H1 (cell line): ENCODE measurements around the gene AADACL2. TPM values are rescaled to one million over a fixed set of nuclear protein-coding genes. Genes with fewer than 3 reads are reported as not detected.

ENCODE experiments used
- CTCF ChIA-PET: fragments of 300-600 bp; sonication (Branson Sonifier 250); formaldehyde crosslinking; loops from one replicate; lab custom pipeline; 2021; ENCODE audit not compliant: partially characterized antibody; lab: Charles Lee
- POLR2A ChIA-PET: fragments of 300-600 bp; sonication (Branson Sonifier 250); formaldehyde crosslinking; loops from one replicate; lab custom pipeline; 2021; ENCODE audit warnings: inconsistent platforms; ENCODE audit not compliant: partially characterized antibody; lab: Charles Lee
- DNase-seq, 2 experiments: peaks; one replicate each; pipeline versions ENCODE4 v3.0.0 to v3.0.0-alpha.2; 2010 to 2022; ENCODE audit warnings: low spot score in 2 of 2, low read depth in 1 of 2, mixed read lengths in 1 of 2
- FAIRE-seq: peaks from 2 replicates; lab custom pipeline; 2011; peaks lifted over from hg19 to GRCh38; lab: Jason Lieb, UNC
- H2AFZ ChIP-seq: 2 replicates; pipeline ENCODE4 v1.8.1; 2012; ENCODE audit warnings: low read length, inconsistent platforms
- H2AK5ac ChIP-seq: 2 replicates; pipeline ENCODE4 v1.6.1; 2013; ENCODE audit warnings: low read depth, low read length
- H2BK120ac ChIP-seq: replicated peaks from 2 replicates; pipeline ENCODE3; 2013; ENCODE audit warnings: low read depth, low read length, inconsistent platforms
- H2BK12ac ChIP-seq: 2 replicates; pipeline ENCODE4 v1.6.1; 2013; ENCODE audit warnings: low read depth, low read length
- H2BK15ac ChIP-seq: 2 replicates; pipeline ENCODE4 v1.6.1; 2013; ENCODE audit warnings: low read length
- H2BK20ac ChIP-seq: 2 replicates; pipeline ENCODE4 v1.6.1; 2013; ENCODE audit warnings: low read length
- H2BK5ac ChIP-seq: 2 replicates; pipeline ENCODE4 v1.6.1; 2013; ENCODE audit warnings: low read depth, low read length
- H3K14ac ChIP-seq: 2 replicates; pipeline ENCODE4 v1.6.1; 2013; ENCODE audit warnings: inconsistent platforms; ENCODE audit not compliant: insufficient read length
- H3K18ac ChIP-seq: 2 replicates; pipeline ENCODE4 v1.6.1; 2013; ENCODE audit warnings: low read length; ENCODE audit errors: extremely low read depth
- H3K23ac ChIP-seq: 2 replicates; pipeline ENCODE4 v1.6.1; 2013; ENCODE audit warnings: inconsistent platforms; ENCODE audit not compliant: insufficient read length
- H3K23me2 ChIP-seq: 2 replicates; pipeline ENCODE4 v1.6.1; 2013; ENCODE audit warnings: low read depth, low read length
- H3K27ac ChIP-seq: 2 replicates; pipeline ENCODE4 v1.6.1; 2011; ENCODE audit warnings: low read depth, low read length, inconsistent platforms
- H3K27me3 ChIP-seq, 4 experiments: replicated peaks in 1 of 4; 1 replicate in 1 of 4; 2 replicates in 3 of 4; pipeline versions ENCODE4 v1.6.1 to v1.8.1; 2011 to 2013; ENCODE audit warnings: low read length in 3 of 4, mild to moderate bottlenecking in 3 of 4, inconsistent platforms in 2 of 4, mixed read lengths in 2 of 4, moderate library complexity in 1 of 4; ENCODE audit not compliant: control insufficient read depth in 3 of 4, insufficient read depth in 3 of 4; ENCODE audit errors: extremely low read depth in 1 of 4
- H3K36me3 ChIP-seq, 4 experiments: 2 replicates each; pipeline versions ENCODE4 v1.6.1 to v1.8.1; 2011 to 2013; ENCODE audit warnings: mild to moderate bottlenecking in 4 of 4, low read length in 3 of 4, moderate library complexity in 2 of 4, control low read depth in 1 of 4, inconsistent platforms in 1 of 4; ENCODE audit not compliant: insufficient read depth in 4 of 4, control insufficient read depth in 2 of 4
- H3K4ac ChIP-seq: replicated peaks from 2 replicates; pipeline ENCODE3; 2013; ENCODE audit warnings: low read length, low read depth, mixed read lengths, inconsistent platforms; ENCODE audit not compliant: insufficient read length
- H3K4me1 ChIP-seq, 4 experiments: replicated peaks in 1 of 4; 1 replicate in 1 of 4; 2 replicates in 3 of 4; pipeline versions ENCODE4 v1.6.1 to v1.8.1; 2011 to 2013; ENCODE audit warnings: low read length in 3 of 4, inconsistent platforms in 2 of 4, mixed read lengths in 1 of 4; ENCODE audit not compliant: insufficient read depth in 4 of 4, control insufficient read depth in 3 of 4
- H3K4me2 ChIP-seq, 2 experiments: 2 replicates each; pipeline versions ENCODE4 v1.6.1 to v1.8.1; 2011 to 2013; ENCODE audit warnings: low read depth in 2 of 2, low read length in 2 of 2, control low read depth in 1 of 2, inconsistent platforms in 1 of 2, mild to moderate bottlenecking in 1 of 2; ENCODE audit not compliant: insufficient read depth in 1 of 2
- H3K4me3 ChIP-seq, 4 experiments: fragments of 200-600, 300-600 bp in 1 of 4; sonication (generic), shearing (Covaris generic), sonication (Bioruptor Twin) in 1 of 4; 2 replicates each; pipeline versions ENCODE4 v1.5.1 to v1.8.1; 2011 to 2016; ENCODE audit warnings: low read length in 4 of 4, low read depth in 3 of 4, control low read depth in 2 of 4, inconsistent platforms in 2 of 4, mild to moderate bottlenecking in 2 of 4, mixed read lengths in 1 of 4, moderate library complexity in 1 of 4; ENCODE audit not compliant: insufficient read depth in 2 of 4; ENCODE audit errors: extremely low read depth in 1 of 4
- H3K56ac ChIP-seq: replicated peaks from 2 replicates; pipeline ENCODE3; 2013; ENCODE audit warnings: low read depth, mild to moderate bottlenecking, mixed read lengths, low read length, inconsistent platforms; ENCODE audit not compliant: insufficient read length
- H3K79me1 ChIP-seq: 2 replicates; pipeline ENCODE4 v1.6.1; 2013; ENCODE audit warnings: low read depth, low read length, control low read depth
- H3K79me2 ChIP-seq, 2 experiments: 2 replicates each; pipeline versions ENCODE4 v1.6.1 to v1.8.1; 2012 to 2013; ENCODE audit warnings: low read length in 2 of 2, mild to moderate bottlenecking in 2 of 2, inconsistent platforms in 1 of 2; ENCODE audit not compliant: insufficient read depth in 2 of 2, control insufficient read depth in 1 of 2
- H3K9ac ChIP-seq, 4 experiments: replicated peaks in 1 of 4; 1 replicate in 1 of 4; 2 replicates in 3 of 4; pipeline versions ENCODE4 v1.6.1 to v1.8.1; 2011 to 2013; ENCODE audit warnings: low read depth in 3 of 4, low read length in 3 of 4, control low read depth in 2 of 4, mild to moderate bottlenecking in 2 of 4, moderate library complexity in 2 of 4, inconsistent platforms in 1 of 4; ENCODE audit errors: extremely low read depth in 1 of 4
- H3K9me3 ChIP-seq, 2 experiments: 2 replicates each; pipeline versions ENCODE4 v1.6.1 to v1.8.1; 2012 to 2013; ENCODE audit warnings: mild to moderate bottlenecking in 2 of 2, moderate library complexity in 2 of 2, control low read depth in 1 of 2, inconsistent platforms in 1 of 2, low read depth in 1 of 2, low read length in 1 of 2, mixed read lengths in 1 of 2; ENCODE audit not compliant: insufficient read depth in 2 of 2
- H4K20me1 ChIP-seq, 2 experiments: replicated peaks in 1 of 2; 2 replicates each; pipeline versions ENCODE3 to v1.8.1; 2011 to 2013; ENCODE audit warnings: inconsistent platforms in 2 of 2, low read length in 2 of 2, mild to moderate bottlenecking in 1 of 2; ENCODE audit not compliant: insufficient read depth in 2 of 2, control insufficient read depth in 1 of 2
- H4K5ac ChIP-seq: 2 replicates; pipeline ENCODE4 v1.6.1; 2013; ENCODE audit warnings: low read length, low read depth, mixed read lengths, inconsistent platforms; ENCODE audit not compliant: insufficient read length
- H4K8ac ChIP-seq: 2 replicates; pipeline ENCODE4 v1.8.0; 2013; ENCODE audit warnings: mild to moderate bottlenecking, moderate library complexity, low read length, inconsistent platforms; ENCODE audit not compliant: insufficient read depth; ENCODE audit errors: extremely low read depth
- H4K91ac ChIP-seq: replicated peaks from 2 replicates; pipeline ENCODE3; 2013; ENCODE audit warnings: low read length, mixed read lengths, inconsistent platforms; ENCODE audit not compliant: insufficient read length
- BACH1 ChIP-seq: IDR thresholded peaks from 2 replicates; pipeline ENCODE4 v1.6.1; 2012; ENCODE audit warnings: low read length, improper control_type of control experiment
- CHD1 ChIP-seq: IDR thresholded peaks from 2 replicates; pipeline ENCODE4 v1.6.1; 2012; ENCODE audit warnings: low read depth, low read length, improper control_type of control experiment
- E2F6 ChIP-seq: IDR thresholded peaks from 2 replicates; pipeline ENCODE4 v1.6.1; 2012; ENCODE audit warnings: inconsistent platforms
- EZH2 ChIP-seq: fragments of 200-600 bp; sonication (generic); IDR thresholded peaks from 2 replicates; pipeline ENCODE4 v1.7.1; 2012; ENCODE audit warnings: low read depth, mild to moderate bottlenecking, moderate library complexity, low read length, inconsistent platforms; ENCODE audit not compliant: severe bottlenecking
- KDM1A ChIP-seq: fragments of 200-600, 300-600 bp; sonication (generic); IDR thresholded peaks from 2 replicates; pipeline ENCODE4 v1.7.1; 2016; ENCODE audit warnings: mild to moderate bottlenecking, low read length, borderline replicate concordance
- POLR2AphosphoS5 ChIP-seq: IDR thresholded peaks from 2 replicates; pipeline ENCODE4 v1.6.1; 2011; ENCODE audit warnings: low read depth, low read length
- POU5F1 ChIP-seq: IDR thresholded peaks from 2 replicates; pipeline ENCODE4 v1.6.1; 2011; ENCODE audit warnings: low read depth, mild to moderate bottlenecking, low read length, moderate library complexity
- RBBP5 ChIP-seq: IDR thresholded peaks from 2 replicates; pipeline ENCODE4 v1.7.1; 2012; ENCODE audit warnings: low read depth, mild to moderate bottlenecking, inconsistent platforms, low read length, moderate library complexity, borderline replicate concordance
- RXRA ChIP-seq: IDR thresholded peaks from 2 replicates; pipeline ENCODE4 v1.6.1; 2011; ENCODE audit warnings: low read depth, mild to moderate bottlenecking, low read length, moderate library complexity; ENCODE audit not compliant: insufficient read depth
- SIX5 ChIP-seq: IDR thresholded peaks from 2 replicates; pipeline ENCODE4 v1.6.1; 2011; ENCODE audit warnings: mild to moderate bottlenecking, low read depth, low read length
- SRF ChIP-seq: IDR thresholded peaks from 2 replicates; pipeline ENCODE4 v1.6.1; 2011; ENCODE audit warnings: mild to moderate bottlenecking, low read depth, low read length, moderate library complexity
- TAF1 ChIP-seq: IDR thresholded peaks from 2 replicates; pipeline ENCODE4 v1.6.1; 2011; ENCODE audit warnings: mild to moderate bottlenecking, low read depth, low read length
- TAF7 ChIP-seq: optimal IDR thresholded peaks from 2 replicates; pipeline ENCODE3; 2011; ENCODE audit warnings: low read depth, mild to moderate bottlenecking, inconsistent platforms, low read length, moderate library complexity, borderline replicate concordance
- TBP ChIP-seq: IDR thresholded peaks from 2 replicates; pipeline ENCODE4 v1.6.1; 2011; ENCODE audit warnings: low read depth, low read length, improper control_type of control experiment
- WGBS, 2 experiments: shearing (Covaris generic) in 1 of 2; methylation state at CpG; one replicate each; pipeline versions ENCODE4 v1.1.6 to v1.1.7; 2013 to 2015; ENCODE audit warnings: low lambda C conversion rate in 2 of 2, mixed read lengths in 2 of 2, inconsistent platforms in 1 of 2, low coverage in 1 of 2, missing lambda C conversion rate in 1 of 2; ENCODE audit not compliant: insufficient replicate concordance in 2 of 2, insufficient coverage in 1 of 2, insufficient read length in 1 of 2; ENCODE audit errors: extremely low coverage in 1 of 2, missing lambda C conversion rate in 1 of 2; 5-methylcytosine and 5-hydroxymethylcytosine counted together
- polyA plus RNA-seq, 7 experiments: library from polyadenylated mRNA; depleted of rRNA in 3 of 7; stranded (reverse) in 5 of 7; unstranded in 2 of 7; fragments of >200 nt in 5 of 7; fragments of 200-250 nt in 2 of 7; gene quantifications; 1 replicate in 5 of 7; 2 replicates in 1 of 7; 4 replicates in 1 of 7; pipeline versions ENCODE4 v1.2.1 to v1.2.3, GENCODE V29; 2011 to 2013; ENCODE audit warnings: missing spikeins in 2 of 7, mixed read lengths in 2 of 7
- total RNA-seq: library from RNA; stranded (reverse); fragmentation: NEBNext Ultra II Directional; extraction: Animal tissue kit (Norgen Biotek cat#: 25700); gene quantifications from 2 replicates; pipeline ENCODE4 v1.2.1, GENCODE V29; 2021

The AADACL2 gene
- total and polyA plus RNA-seq, 2 of the 8 experiments (the other 6 are each of a cell fraction or from before 2014, with no cell fraction given), result not detected

- FAIRE-seq, result no peak
- POLR2A ChIA-PET, result no interaction called here
- TF ChIP-seq POU5F1 (no peak), POLR2AphosphoS5 (no peak), E2F6 (no peak), BACH1 (no peak), TAF1 (no peak), KDM1A (no peak), TAF7 (no peak), TBP (no peak), EZH2 (no peak), RBBP5 (no peak), RXRA (no peak), SRF (no peak), CHD1 (no peak), SIX5 (no peak)
These were observed 47.5 kb upstream of the AADACL2 start for GRCh38 chr3:151686257-151686656.

More at GRCh38 chr3:151686257-151686656, 47.5 kb upstream of the AADACL2 start:
- no peaks in the 10 kb centered on the region for H3K9me3 ChIP-seq
- H4K91ac ChIP-seq, result no peak overlapping the region
- peaks cover 0 to 4% (median 0%) of the 10 kb centered on the region in 4 experiments; a peak in 1 of 7 replicates for H3K4me1 ChIP-seq
- H3K56ac ChIP-seq, result no peak overlapping the region
- H2BK15ac ChIP-seq, result no peak overlapping the region
- no peak overlapping the region for H3K18ac ChIP-seq
- H3K79me1 ChIP-seq, result no peaks in the 10 kb centered on the region
- H2BK12ac ChIP-seq, result no peak overlapping the region; the same call in 1 of the 2 replicates
- H3K4me3 ChIP-seq, result no peak overlapping the region
- no peak overlapping the region for H4K5ac ChIP-seq
- 92% methylated on average over 3 of the region's 3 CpGs; no CpG with 5 or more reads in 1 of the 2 experiments for WGBS, 2 experiments
- H3K4me2 ChIP-seq, result no peak overlapping the region
- no peak overlapping the region for H3K4ac ChIP-seq
- H3K36me3 ChIP-seq, result no peaks in the 10 kb centered on the region
- no peak overlapping the region for H4K8ac ChIP-seq
- no peak overlapping the region for H3K14ac ChIP-seq
- H2BK20ac ChIP-seq, result no peak overlapping the region
- H2AFZ ChIP-seq, result no peak overlapping the region
- H3K27ac ChIP-seq, result no peak overlapping the region
- H2BK120ac ChIP-seq, result no peak overlapping the region
- H3K23me2 ChIP-seq, result no peaks in the 10 kb centered on the region
- H3K79me2 ChIP-seq, result no peaks in the 10 kb centered on the region
- no peak overlapping the region for H2AK5ac ChIP-seq
- no peak overlapping the region for H3K23ac ChIP-seq
- DNase-seq, result no peak
- no peaks in the 10 kb centered on the region for H4K20me1 ChIP-seq
- H2BK5ac ChIP-seq, result no peak overlapping the region
- CTCF ChIA-PET, result no interaction called here
- no peak overlapping the region for H3K9ac ChIP-seq
- H3K27me3 ChIP-seq, result no peaks in the 10 kb centered on the region; a peak in 1 of 7 replicates
